Measurements from ENCODE around the gene RCHY1.
"Not testable (repeated sequence)": the region's sequence is repeated elsewhere in the genome, so short reads cannot be mapped to it uniquely, and the experiment has no call there.

RCHY1 gene

GRCh38 chr4:75514949-75515612 lies 878 bp upstream of the RCHY1 start:
- DNase-seq = no peak

GRCh38 chr4:75513526-75514130 lies 575 bp downstream of the RCHY1 start:
- DNase-seq = no peak

GRCh38 chr4:75512386-75513211 lies 1.6 kb downstream of the RCHY1 start:
- no peak for DNase-seq

GRCh38 chr4:75511841-75512240 lies 2.4 kb downstream of the RCHY1 start:
- no peak for DNase-seq

- DNase-seq = not testable (repeated sequence)
Measured at GRCh38 chr4:75509592-75509991, 4.6 kb downstream of the RCHY1 start.

- DNase-seq = no peak
Measured at GRCh38 chr4:75505630-75506029, 8.6 kb downstream of the RCHY1 start.

- DNase-seq = no peak
Measured at GRCh38 chr4:75502671-75503070, 11.5 kb downstream of the RCHY1 start.

- no peak for DNase-seq
Measured at GRCh38 chr4:75499900-75500299, 14.3 kb downstream of the RCHY1 start.

GRCh38 chr4:75498041-75498440 lies 16.2 kb downstream of the RCHY1 start:
- DNase-seq = no peak

- DNase-seq = no peak
Measured at GRCh38 chr4:75497133-75497532, 17.1 kb downstream of the RCHY1 start.

- no peak for DNase-seq
Measured at GRCh38 chr4:75496406-75496805, 17.8 kb downstream of the RCHY1 start.

- DNase-seq = no peak
Measured at GRCh38 chr4:75495476-75495875, 18.7 kb downstream of the RCHY1 start.

GRCh38 chr4:75494563-75494962 lies 19.6 kb downstream of the RCHY1 start:
- no peak for DNase-seq

- no peak for DNase-seq
Measured at GRCh38 chr4:75490155-75490554, 24.0 kb downstream of the RCHY1 start.

GRCh38 chr4:75484190-75484589 lies 30.0 kb downstream of the RCHY1 start:
- no peak for DNase-seq

- no peak for DNase-seq
Measured at GRCh38 chr4:75477201-75477600, 37.0 kb downstream of the RCHY1 start.

GRCh38 chr4:75470738-75471137 lies 43.5 kb downstream of the RCHY1 start:
- no peak for DNase-seq

- DNase-seq = no peak
Measured at GRCh38 chr4:75469896-75470295, 44.3 kb downstream of the RCHY1 start.

- DNase-seq = no peak
Measured at GRCh38 chr4:75457365-75457764, 56.8 kb downstream of the RCHY1 start.

- DNase-seq = no peak
Measured at GRCh38 chr4:75434105-75434504, 80.1 kb downstream of the RCHY1 start.

- DNase-seq = no peak
Measured at GRCh38 chr4:75432683-75433082, 81.5 kb downstream of the RCHY1 start.

GRCh38 chr4:75429208-75429607 lies 85.0 kb downstream of the RCHY1 start:
- no peak for DNase-seq
